ENCODE results near the gene C2orf42. TPM values are rescaled to one million over a fixed set of nuclear protein-coding genes. Genes with fewer than 3 reads are reported as not detected.
"Not testable (repeated sequence)": the region's sequence is repeated elsewhere in the genome, so short reads cannot be mapped to it uniquely, and the experiment has no call there.

The C2orf42 gene
- total RNA-seq, 3 donors from 2014 or later (not counting 1 experiment from before 2014, with no cell fraction given): 22.7 to 31.5 (median 25.7) TPM

DNA sequence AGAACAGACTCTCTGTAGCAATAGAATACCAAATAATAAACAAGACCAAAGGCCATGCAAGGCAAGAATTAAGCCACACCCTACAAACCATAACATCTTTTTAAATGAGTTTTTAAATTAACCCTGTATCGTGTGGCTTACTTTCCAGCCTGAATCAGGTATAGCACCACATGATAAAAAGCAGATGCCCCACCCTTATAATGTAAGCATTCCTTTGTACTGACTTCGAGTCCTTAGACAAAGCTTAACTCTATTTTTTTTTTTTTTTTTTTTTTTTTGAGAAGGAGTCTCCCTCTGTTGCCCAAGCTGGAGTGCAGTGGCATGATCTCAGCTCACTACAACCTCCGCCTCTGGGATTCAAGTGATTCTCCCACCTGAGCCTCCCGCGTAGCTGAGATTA, 1.7 kb upstream of the C2orf42 start:
- Mint-ChIP-seq H3K27ac (no peak overlapping the region), H3K9me3 (no peaks in the 10 kb centered on the region), H3K36me3 (no peaks in the 10 kb centered on the region), H3K27me3 (ENCODE audit: low read depth in 2 of 2) (no peaks in the 10 kb centered on the region), H3K4me1 (peaks cover 16 to 19% of the 10 kb centered on the region in 2 donors), H3K4me3 (no peak overlapping the region)
- ATAC-seq (no peak), DNase-seq (no peak)
- intact Hi-C loops (cut with micrococcal nuclease): loop anchor here (5.0 kb wide), 3 partner anchors 100 to 465 kb away; partner anchors contain the start of genes SNRNP27 and SNRPG
- 95% methylated on average over 4 of the region's 5 CpGs for WGBS (ENCODE audit: insufficient coverage)
- Histone ChIP-seq H3K27ac (ENCODE audit: low read length) (no peak overlapping the region), H3K4me1 (ENCODE audit: control insufficient read depth, insufficient read depth, low read length) (peaks cover 9% of the 10 kb centered on the region), H3K36me3 (ENCODE audit: control insufficient read depth, insufficient read depth, low read length) (no peaks in the 10 kb centered on the region), H3K27me3 (ENCODE audit: control insufficient read depth, insufficient read depth, low read length) (no peaks in the 10 kb centered on the region), H3K4me3 (ENCODE audit: low read length) (no peak overlapping the region), H3K9me3 (ENCODE audit: control insufficient read depth, insufficient read depth, low read length) (no peaks in the 10 kb centered on the region)
- no peak for TF ChIP-seq CTCF (IDR thresholded peaks at IDR 0.05)

- peak overlapping the region; percentile 78 for H3K4me3 ChIP-seq (ENCODE audit: low read length)
- WGBS (ENCODE audit: insufficient coverage): 81% methylated on average over 10 of the region's 13 CpGs
- peaks cover 9% of the 10 kb centered on the region for H3K4me1 ChIP-seq (ENCODE audit: control insufficient read depth, insufficient read depth, low read length)
These were observed 471 bp upstream of the C2orf42 start for GRCh38 chr2:70191244-70191735.

DNA sequence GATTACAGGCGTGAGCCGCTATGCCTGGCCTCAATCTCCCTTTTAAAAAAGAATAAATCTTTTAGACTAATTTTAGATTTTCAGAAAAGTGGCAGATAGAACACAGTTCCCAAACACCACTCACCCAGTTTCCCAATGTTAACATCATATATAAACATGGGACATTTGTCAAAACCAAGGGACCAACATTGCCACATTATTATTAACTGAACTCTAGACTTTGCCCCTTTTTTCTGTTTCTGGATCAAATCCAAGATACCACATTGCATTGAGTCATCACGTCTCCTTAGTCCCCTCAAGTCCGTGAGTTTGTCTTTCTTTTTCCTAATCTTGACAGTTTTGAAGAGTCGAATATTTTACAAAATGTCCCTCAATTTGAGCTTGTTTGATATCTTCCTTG, 2.4 kb downstream of the C2orf42 start:
- Histone ChIP-seq H3K27ac (ENCODE audit: low read length) (no peak overlapping the region), H3K4me3 (ENCODE audit: low read length) (no peak overlapping the region), H3K4me1 (ENCODE audit: control insufficient read depth, insufficient read depth, low read length) (peaks cover 9% of the 10 kb centered on the region), H3K27me3 (ENCODE audit: control insufficient read depth, insufficient read depth, low read length) (no peaks in the 10 kb centered on the region), H3K9me3 (ENCODE audit: control insufficient read depth, insufficient read depth, low read length) (no peaks in the 10 kb centered on the region), H3K36me3 (ENCODE audit: control insufficient read depth, insufficient read depth, low read length) (no peaks in the 10 kb centered on the region)
- H3K9me3 Mint-ChIP-seq: no peaks in the 10 kb centered on the region
- intact Hi-C loops (cut with micrococcal nuclease): no loop called here
- no peak for TF ChIP-seq CTCF (IDR thresholded peaks at IDR 0.05)
- ATAC-seq (no peak), DNase-seq (no peak)
- peak overlapping the region in 1 of 2 donors; percentile 30 for H3K27ac Mint-ChIP-seq
- H3K36me3 Mint-ChIP-seq: no peaks in the 10 kb centered on the region
- 94% methylated on average over 4 of the region's 5 CpGs for WGBS (ENCODE audit: insufficient coverage)
- peak overlapping the region; percentile 49 for H3K4me3 Mint-ChIP-seq
- H3K4me1 Mint-ChIP-seq: peaks cover 16 to 19% of the 10 kb centered on the region in 2 donors
- no peaks in the 10 kb centered on the region for H3K27me3 Mint-ChIP-seq (ENCODE audit: low read depth in 2 of 2)

More at GRCh38 chr2:70191244-70191735, 471 bp upstream of the C2orf42 start:
- Mint-ChIP-seq H3K27ac (peak overlapping the region; percentile 96 to 98), H3K36me3 (no peaks in the 10 kb centered on the region), H3K4me1 (peaks cover 16 to 19% of the 10 kb centered on the region in 2 donors), H3K27me3 (ENCODE audit: low read depth in 2 of 2) (no peaks in the 10 kb centered on the region), H3K4me3 (peak overlapping the region; percentile 100), H3K9me3 (no peaks in the 10 kb centered on the region)
- ATAC-seq (no peak), DNase-seq (no peak)
- intact Hi-C loops (cut with micrococcal nuclease): loop anchor here (1.0 to 5.0 kb wide), 6 partner anchors 48 to 464 kb away; partner anchors contain the start of genes SNRNP27, SNRPG and TIA1
- Histone ChIP-seq H3K9me3 (ENCODE audit: control insufficient read depth, insufficient read depth, low read length) (no peaks in the 10 kb centered on the region), H3K27ac (ENCODE audit: low read length) (peak overlapping the region; percentile 90), H3K36me3 (ENCODE audit: control insufficient read depth, insufficient read depth, low read length) (no peaks in the 10 kb centered on the region), H3K27me3 (ENCODE audit: control insufficient read depth, insufficient read depth, low read length) (no peaks in the 10 kb centered on the region)
- TF ChIP-seq CTCF (IDR thresholded peaks at IDR 0.05): no peak

DNA sequence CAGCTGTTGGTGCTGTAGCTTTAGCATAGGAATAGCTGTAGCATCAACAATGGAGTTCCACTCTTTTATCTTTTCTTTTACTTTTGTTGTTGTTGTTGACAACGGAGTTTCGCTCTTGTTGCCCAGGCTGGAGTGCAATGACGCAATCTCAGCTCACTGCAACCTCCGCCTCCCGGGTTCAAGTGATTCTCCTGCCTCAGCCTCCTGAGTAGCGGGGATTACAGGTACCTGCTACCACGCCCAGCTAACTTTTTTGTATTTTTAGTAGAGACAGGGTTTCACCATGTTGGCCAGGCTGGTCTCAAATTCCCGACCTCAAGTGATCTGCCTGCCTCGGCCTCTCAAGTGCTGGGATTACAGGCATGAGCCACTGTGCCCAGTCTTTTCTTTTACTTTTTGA, 3.6 kb downstream of the C2orf42 start:
- H3K27me3 Mint-ChIP-seq (ENCODE audit: low read depth in 2 of 2); H3K4me3 ChIP-seq (ENCODE audit: low read length); H3K27ac ChIP-seq (ENCODE audit: low read length); H3K27ac Mint-ChIP-seq; intact Hi-C loops (cut with micrococcal nuclease); H3K36me3 ChIP-seq (ENCODE audit: control insufficient read depth, insufficient read depth, low read length); H3K4me1 ChIP-seq (ENCODE audit: control insufficient read depth, insufficient read depth, low read length); H3K9me3 ChIP-seq (ENCODE audit: control insufficient read depth, insufficient read depth, low read length); H3K36me3 Mint-ChIP-seq; H3K4me3 Mint-ChIP-seq; H3K9me3 Mint-ChIP-seq; ATAC-seq; H3K27me3 ChIP-seq (ENCODE audit: control insufficient read depth, insufficient read depth, low read length); DNase-seq: not testable (repeated sequence)
- peaks cover 16 to 25% of the 10 kb centered on the region in 2 donors for H3K4me1 Mint-ChIP-seq
- WGBS (ENCODE audit: insufficient coverage): 98% methylated on average over 9 of the region's 9 CpGs
